Naive thymus-derived CD8-positive, alpha-beta T cell (primary cell): ENCODE data around the gene SCT. TPM values are rescaled to one million over a fixed set of nuclear protein-coding genes. Genes with fewer than 3 reads are reported as not detected.
A peak's percentile ranks its signal among the peaks of the same experiment; 100 is the strongest.

Source experiments
- ATAC-seq, 2 donors: fragments of 150-1000 bp; cut with Tn5 transposase in 1 of 2; sonication (Bioruptor Pico), chemical (Tn5 transposase) in 1 of 2; 1 replicate in 1 of 2; 2 replicates in 1 of 2; pipeline ENCODE4 v1.10.0; 2021; ENCODE audit warnings: mild to moderate bottlenecking in 2 of 2, moderate library complexity in 2 of 2
- POLR2A ChIA-PET: fragments of 350-600 bp; sonication (Branson Sonifier 250); formaldehyde crosslinking; loops from one replicate; lab custom pipeline; 2021; ENCODE audit warnings: antibody characterized with exemption; lab: Charles Lee
- DNase-seq, 10 donors: peaks; one replicate each; pipeline versions ENCODE4 v3.0.0 to v3.0.0-alpha.2; 2020 to 2022
- H3K27ac Mint-ChIP-seq, 10 donors: one replicate each; pipeline ENCODE4 v1.8.0; 2020 to 2022; ENCODE audit warnings: mild to moderate bottlenecking in 10 of 10, mixed read lengths in 10 of 10, moderate library complexity in 4 of 10, inconsistent platforms in 1 of 10
- H3K27me3 Mint-ChIP-seq, 5 donors: one replicate each; pipeline ENCODE4 v1.8.0; 2021 to 2022; ENCODE audit warnings: mixed read lengths in 5 of 5
- H3K36me3 Mint-ChIP-seq, 3 donors: one replicate each; pipeline ENCODE4 v1.8.0; 2020 to 2022; ENCODE audit warnings: mixed read lengths in 3 of 3, mild to moderate bottlenecking in 2 of 3, inconsistent platforms in 1 of 3
- H3K4me1 Mint-ChIP-seq, 4 donors: one replicate each; pipeline ENCODE4 v1.8.0; 2021 to 2022; ENCODE audit warnings: mixed read lengths in 4 of 4
- H3K4me3 Mint-ChIP-seq, 10 donors: one replicate each; pipeline ENCODE4 v1.8.0; 2020 to 2022; ENCODE audit warnings: mild to moderate bottlenecking in 10 of 10, mixed read lengths in 10 of 10, moderate library complexity in 6 of 10, inconsistent platforms in 1 of 10
- H3K9me3 Mint-ChIP-seq, 9 donors: one replicate each; pipeline ENCODE4 v1.8.0; 2020 to 2022; ENCODE audit warnings: mixed read lengths in 9 of 9, mild to moderate bottlenecking in 3 of 9, inconsistent platforms in 1 of 9, moderate library complexity in 1 of 9
- polyA plus RNA-seq, 3 donors: library from polyadenylated mRNA; unstranded; fragments of 300-500 nt; fragmentation: Illumina TruSeq; gene quantifications; one replicate each; pipeline ENCODE4 v1.2.3, GENCODE V29; 2021
- total RNA-seq, 8 experiments: library from RNA in 2 of 8; stranded (reverse) in 2 of 8; gene quantifications; one replicate each; pipeline ENCODE4 v1.2.3 and lab custom pipeline; 2021 to 2026

SCT gene
- total and polyA plus RNA-seq, 5 experiments from 2014 or later: not detected

GRCh38 chr11:598005-598680 is 28.8 kb downstream of the SCT start:
- no peak for ATAC-seq
- POLR2A ChIA-PET: no interaction called here
- Mint-ChIP-seq H3K4me3 (no peak overlapping the region), H3K27ac (no peak overlapping the region), H3K4me1 (peaks cover 0 to 14% (median 2%) of the 10 kb centered on the region in 4 donors), H3K9me3 (no peaks in the 10 kb centered on the region), H3K36me3 (peaks cover 0 to 87% (median 7%) of the 10 kb centered on the region in 3 donors), H3K27me3 (no peaks in the 10 kb centered on the region)
- DNase-seq: no peak

- peaks cover 0 to 87% (median 9%) of the 10 kb centered on the region in 3 donors for H3K36me3 Mint-ChIP-seq
- no peaks in the 10 kb centered on the region for H3K27me3 Mint-ChIP-seq
- no peak for DNase-seq
- no peak overlapping the region for H3K4me3 Mint-ChIP-seq
- peaks cover 0 to 16% (median 4%) of the 10 kb centered on the region in 4 donors for H3K4me1 Mint-ChIP-seq
- peak overlapping the region in 2 of 10 donors; percentile 15 to 74 for H3K27ac Mint-ChIP-seq
- ATAC-seq: peak in 1 of 2 donors; percentile 35
- POLR2A ChIA-PET: no interaction called here
- H3K9me3 Mint-ChIP-seq: no peaks in the 10 kb centered on the region
These were observed 29.7 kb downstream of the SCT start for GRCh38 chr11:597166-597725.

GRCh38 chr11:596374-596773 is 30.6 kb downstream of the SCT start:
- Mint-ChIP-seq H3K27me3 (no peaks in the 10 kb centered on the region), H3K9me3 (no peaks in the 10 kb centered on the region), H3K4me3 (no peak overlapping the region), H3K4me1 (peaks cover 0 to 17% (median 4%) of the 10 kb centered on the region in 4 donors), H3K36me3 (peaks cover 0 to 85% (median 7%) of the 10 kb centered on the region in 3 donors), H3K27ac (peak overlapping the region in 4 of 10 donors; percentile 20 to 57 (median 30))
- ATAC-seq (peak in 1 of 2 donors; percentile 39), DNase-seq (no peak)
- POLR2A ChIA-PET: no interaction called here

GRCh38 chr11:595400-595799 is 31.6 kb downstream of the SCT start:
- peaks cover 0 to 17% (median 4%) of the 10 kb centered on the region in 4 donors for H3K4me1 Mint-ChIP-seq
- H3K27me3 Mint-ChIP-seq: no peaks in the 10 kb centered on the region
- no peak for DNase-seq
- ATAC-seq: peak in 1 of 2 donors; percentile 17
- no peak overlapping the region for H3K4me3 Mint-ChIP-seq
- POLR2A ChIA-PET: no interaction called here
- H3K36me3 Mint-ChIP-seq: peaks cover 0 to 88% (median 9%) of the 10 kb centered on the region in 3 donors
- H3K27ac Mint-ChIP-seq: no peak overlapping the region
- no peaks in the 10 kb centered on the region for H3K9me3 Mint-ChIP-seq

GRCh38 chr11:593347-593746 is 33.6 kb downstream of the SCT start:
- H3K27ac Mint-ChIP-seq: no peak overlapping the region
- DNase-seq: no peak
- POLR2A ChIA-PET: interaction anchor here (1.3 kb wide), 1 partner anchor 16 kb away, joined by 3 read pairs; no protein-coding TSS in a partner anchor
- H3K36me3 Mint-ChIP-seq: peaks cover 0 to 82% (median 10%) of the 10 kb centered on the region in 3 donors
- H3K4me1 Mint-ChIP-seq: peaks cover 1 to 29% (median 11%) of the 10 kb centered on the region in 4 donors
- H3K4me3 Mint-ChIP-seq: no peak overlapping the region
- H3K27me3 Mint-ChIP-seq: no peaks in the 10 kb centered on the region
- H3K9me3 Mint-ChIP-seq: no peaks in the 10 kb centered on the region
- ATAC-seq: no peak

- H3K27ac Mint-ChIP-seq: no peak overlapping the region
These were observed 34.1 kb downstream of the SCT start for GRCh38 chr11:592918-593317.

GRCh38 chr11:592501-592900 is 34.5 kb downstream of the SCT start:
- Mint-ChIP-seq H3K4me1 (peaks cover 10 to 38% (median 18%) of the 10 kb centered on the region in 4 donors), H3K9me3 (no peaks in the 10 kb centered on the region), H3K27ac (peak overlapping the region in 5 of 10 donors; percentile 37 to 59 (median 52)), H3K27me3 (no peaks in the 10 kb centered on the region), H3K4me3 (no peak overlapping the region), H3K36me3 (peaks cover 0 to 84% (median 14%) of the 10 kb centered on the region in 3 donors)
- POLR2A ChIA-PET: interaction anchor here (1.3 kb wide), 1 partner anchor 15 kb away, joined by 3 read pairs; no protein-coding TSS in a partner anchor
- DNase-seq (no peak), ATAC-seq (no peak)

More at GRCh38 chr11:592918-593317, 34.1 kb downstream of the SCT start:
- POLR2A ChIA-PET: interaction anchor here (1.3 kb wide), 1 partner anchor 16 kb away, joined by 3 read pairs; no protein-coding TSS in a partner anchor
- no peaks in the 10 kb centered on the region for H3K27me3 Mint-ChIP-seq
- H3K36me3 Mint-ChIP-seq: peaks cover 0 to 82% (median 11%) of the 10 kb centered on the region in 3 donors
- no peaks in the 10 kb centered on the region for H3K9me3 Mint-ChIP-seq
- DNase-seq: no peak
- ATAC-seq: no peak
- peaks cover 6 to 33% (median 15%) of the 10 kb centered on the region in 4 donors for H3K4me1 Mint-ChIP-seq
- no peak overlapping the region for H3K4me3 Mint-ChIP-seq

GRCh38 chr11:590997-591396 is 36.0 kb downstream of the SCT start:
- DNase-seq (no peak), ATAC-seq (no peak)
- Mint-ChIP-seq H3K4me3 (no peak overlapping the region), H3K36me3 (peaks cover 0 to 78% (median 13%) of the 10 kb centered on the region in 3 donors), H3K27me3 (no peaks in the 10 kb centered on the region), H3K27ac (peak overlapping the region in 2 of 10 donors; percentile 18 to 43), H3K9me3 (no peaks in the 10 kb centered on the region), H3K4me1 (peaks cover 18 to 47% (median 28%) of the 10 kb centered on the region in 4 donors)
- POLR2A ChIA-PET: interaction anchor here (1.0 to 1.9 kb wide), 2 partner anchors 10 to 15 kb away, joined by 4 to 9 read pairs; partner anchors contain the start of gene PHRF1

GRCh38 chr11:589798-590197 is 37.2 kb downstream of the SCT start:
- peaks cover 0 to 71% (median 13%) of the 10 kb centered on the region in 3 donors for H3K36me3 Mint-ChIP-seq
- H3K27me3 Mint-ChIP-seq: no peaks in the 10 kb centered on the region
- POLR2A ChIA-PET: interaction anchor here (0.6 to 1.9 kb wide), 2 partner anchors 12 to 150 kb away, joined by 4 to 9 read pairs; no protein-coding TSS in a partner anchor

GRCh38 chr11:587978-588380 is 39.0 kb downstream of the SCT start:
- peak overlapping the region; percentile 97 to 100 (median 100) for H3K27ac Mint-ChIP-seq
- no peaks in the 10 kb centered on the region for H3K27me3 Mint-ChIP-seq
- DNase-seq (peak; percentile 35 to 88 (median 80)), ATAC-seq (peak; percentile 95 to 98)
- POLR2A ChIA-PET: interaction anchor here (0.5 to 3.3 kb wide), 14 partner anchors 11 to 231 kb away, joined by 3 to 48 read pairs (median 4); partner anchors contain the start of genes DEAF1, IRF7, LMNTD2 and PHRF1
- H3K4me3 Mint-ChIP-seq: peak overlapping the region; percentile 70 to 95 (median 86)
- peaks cover 0 to 67% (median 13%) of the 10 kb centered on the region in 3 donors for H3K36me3 Mint-ChIP-seq
- peaks cover 17 to 41% (median 27%) of the 10 kb centered on the region in 4 donors for H3K4me1 Mint-ChIP-seq
- H3K9me3 Mint-ChIP-seq: no peaks in the 10 kb centered on the region

More at GRCh38 chr11:589798-590197, 37.2 kb downstream of the SCT start:
- ATAC-seq (no peak), DNase-seq (no peak)
- Mint-ChIP-seq H3K27ac (peak overlapping the region in 5 of 10 donors; percentile 45 to 100 (median 97)), H3K9me3 (no peaks in the 10 kb centered on the region), H3K4me1 (peaks cover 19 to 44% (median 28%) of the 10 kb centered on the region in 4 donors), H3K4me3 (peak overlapping the region in 1 of 10 donors; percentile 67)

- peak in 1 of 2 donors; percentile 18 for ATAC-seq
- Mint-ChIP-seq H3K27ac (peak overlapping the region; percentile 97 to 100 (median 100)), H3K9me3 (no peaks in the 10 kb centered on the region), H3K36me3 (peaks cover 0 to 66% (median 13%) of the 10 kb centered on the region in 3 donors), H3K4me3 (peak overlapping the region in 9 of 10 donors; percentile 70 to 95 (median 87)), H3K4me1 (peaks cover 16 to 41% (median 27%) of the 10 kb centered on the region in 4 donors), H3K27me3 (no peaks in the 10 kb centered on the region)
- no peak for DNase-seq
- POLR2A ChIA-PET: interaction anchor here (0.5 to 3.3 kb wide), 12 partner anchors 11 to 139 kb away, joined by 3 to 48 read pairs (median 6); partner anchors contain the start of genes DEAF1, IRF7, LMNTD2 and PHRF1
These were observed 39.4 kb downstream of the SCT start for GRCh38 chr11:587546-587945.
